RWPE1 (cell line): ENCODE data around the gene EIF2S1.

Source experiments
- CTCF ChIA-PET: fragments of 350-600 bp; sonication (Branson Sonifier 250); formaldehyde crosslinking; extraction: SDS; loops from one replicate; lab custom pipeline; 2021; lab: Yijun Ruan, JAX
- POLR2A ChIA-PET: fragments of 400-600 bp; formaldehyde crosslinking; extraction: SDS; loops from one replicate; lab custom pipeline; 2020; ENCODE audit warnings: antibody characterized with exemption; ENCODE audit not compliant: low non-redundant PET; lab: Yijun Ruan, JAX
- DNase-seq: peaks from one replicate; pipeline ENCODE4 v3.0.0; 2012; ENCODE audit warnings: low spot score
- H3K27ac ChIP-seq: fragments of 450-650 bp; 2 replicates; pipeline ENCODE4 v1.5.1; 2017
- TF ChIP-seq, protein P1 (sequence below): fragments of 450-650 bp; conservative IDR thresholded peaks from 2 replicates; pipeline ENCODE4 v1.5.1; 2017; ENCODE audit warnings: low read depth, mild to moderate bottlenecking

Gene EIF2S1

DNA sequence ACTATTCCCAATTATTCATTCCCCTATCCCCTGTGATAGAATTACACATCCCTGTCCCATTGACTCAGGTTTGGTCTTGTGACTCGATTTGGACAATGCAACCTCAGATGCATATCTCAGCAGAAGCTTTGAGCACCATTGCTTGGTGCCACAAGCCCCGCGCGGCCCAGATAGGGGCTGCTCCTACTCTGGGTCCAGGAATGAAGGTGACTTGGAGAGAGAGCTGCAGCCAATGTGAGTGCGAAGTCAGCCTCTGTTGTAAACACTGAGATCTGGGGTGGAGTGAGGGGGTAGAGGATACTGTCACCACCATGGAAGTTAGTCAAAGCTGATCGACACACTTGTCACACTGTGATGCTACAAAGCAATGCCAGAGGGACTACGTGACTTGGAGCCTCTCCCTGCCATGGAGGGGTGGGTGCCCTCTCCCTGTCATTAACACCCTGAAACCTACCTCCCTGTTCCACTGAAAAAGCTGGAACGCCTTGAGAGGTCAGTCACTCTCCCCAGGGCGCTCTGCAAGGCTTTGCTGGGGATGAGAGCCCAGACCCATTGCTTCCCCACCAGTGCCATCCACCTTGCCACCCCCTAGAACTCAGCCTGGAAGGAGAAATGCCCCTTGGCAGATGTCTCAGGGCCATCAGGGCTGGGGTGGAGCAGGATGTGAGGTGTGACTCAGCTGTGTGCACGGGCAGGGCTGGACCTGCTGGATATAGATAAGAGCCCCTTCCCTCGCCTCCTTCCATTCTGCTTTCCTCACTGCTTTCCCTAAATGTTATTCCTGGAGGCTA, 58.5 kb downstream of the EIF2S1 start:
- ChIA-PET POLR2A (no interaction called here), CTCF (interaction anchor here (0.6 to 2.1 kb wide), 2 partner anchors 153 to 1392 kb away, joined by 3 to 10 read pairs; no protein-coding TSS in a partner anchor)
- peak; percentile 89 for DNase-seq
- H3K27ac ChIP-seq: peak overlapping the region; percentile 90
- TF ChIP-seq, protein P1, sequence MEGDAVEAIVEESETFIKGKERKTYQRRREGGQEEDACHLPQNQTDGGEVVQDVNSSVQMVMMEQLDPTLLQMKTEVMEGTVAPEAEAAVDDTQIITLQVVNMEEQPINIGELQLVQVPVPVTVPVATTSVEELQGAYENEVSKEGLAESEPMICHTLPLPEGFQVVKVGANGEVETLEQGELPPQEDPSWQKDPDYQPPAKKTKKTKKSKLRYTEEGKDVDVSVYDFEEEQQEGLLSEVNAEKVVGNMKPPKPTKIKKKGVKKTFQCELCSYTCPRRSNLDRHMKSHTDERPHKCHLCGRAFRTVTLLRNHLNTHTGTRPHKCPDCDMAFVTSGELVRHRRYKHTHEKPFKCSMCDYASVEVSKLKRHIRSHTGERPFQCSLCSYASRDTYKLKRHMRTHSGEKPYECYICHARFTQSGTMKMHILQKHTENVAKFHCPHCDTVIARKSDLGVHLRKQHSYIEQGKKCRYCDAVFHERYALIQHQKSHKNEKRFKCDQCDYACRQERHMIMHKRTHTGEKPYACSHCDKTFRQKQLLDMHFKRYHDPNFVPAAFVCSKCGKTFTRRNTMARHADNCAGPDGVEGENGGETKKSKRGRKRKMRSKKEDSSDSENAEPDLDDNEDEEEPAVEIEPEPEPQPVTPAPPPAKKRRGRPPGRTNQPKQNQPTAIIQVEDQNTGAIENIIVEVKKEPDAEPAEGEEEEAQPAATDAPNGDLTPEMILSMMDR: no peak

DNA sequence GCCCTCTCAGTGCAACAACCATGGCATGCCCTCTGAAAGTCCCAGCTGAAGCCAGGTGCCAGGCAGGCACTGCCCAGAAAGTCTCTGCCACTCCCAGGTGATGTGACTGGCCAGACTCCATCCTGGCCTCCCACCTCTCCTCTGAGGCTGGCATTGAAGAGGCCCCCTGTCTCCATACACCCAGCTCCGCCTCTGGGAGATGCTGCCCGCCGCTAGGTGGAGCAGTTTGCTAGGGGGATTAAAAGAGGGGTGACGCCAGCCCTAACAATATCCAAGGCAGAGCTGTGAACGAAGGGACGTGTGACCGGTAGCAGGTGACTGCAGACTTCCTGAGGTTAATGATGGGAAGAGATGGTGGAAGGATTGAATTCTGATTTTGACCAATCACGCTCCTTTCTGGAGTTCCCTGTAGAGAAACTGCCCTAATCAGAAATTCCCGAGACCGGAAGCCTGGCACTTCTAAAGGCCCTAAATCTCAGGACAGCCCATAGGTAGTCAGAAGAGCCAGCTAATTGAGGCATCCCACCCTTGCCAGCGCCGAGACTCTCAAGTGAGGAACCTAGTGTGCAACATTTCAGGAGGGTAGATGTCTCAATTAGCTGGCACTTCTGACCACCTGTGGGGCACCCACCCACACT, 60.1 kb downstream of the EIF2S1 start:
- TF ChIP-seq, protein P1: no peak
- ChIA-PET POLR2A (no interaction called here), CTCF (interaction anchor here (0.5 to 2.1 kb wide), 3 partner anchors 9 to 151 kb away, joined by 5 to 10 read pairs (median 5); no protein-coding TSS in a partner anchor)
- peak overlapping the region; percentile 90 for H3K27ac ChIP-seq
- no peak for DNase-seq

DNA sequence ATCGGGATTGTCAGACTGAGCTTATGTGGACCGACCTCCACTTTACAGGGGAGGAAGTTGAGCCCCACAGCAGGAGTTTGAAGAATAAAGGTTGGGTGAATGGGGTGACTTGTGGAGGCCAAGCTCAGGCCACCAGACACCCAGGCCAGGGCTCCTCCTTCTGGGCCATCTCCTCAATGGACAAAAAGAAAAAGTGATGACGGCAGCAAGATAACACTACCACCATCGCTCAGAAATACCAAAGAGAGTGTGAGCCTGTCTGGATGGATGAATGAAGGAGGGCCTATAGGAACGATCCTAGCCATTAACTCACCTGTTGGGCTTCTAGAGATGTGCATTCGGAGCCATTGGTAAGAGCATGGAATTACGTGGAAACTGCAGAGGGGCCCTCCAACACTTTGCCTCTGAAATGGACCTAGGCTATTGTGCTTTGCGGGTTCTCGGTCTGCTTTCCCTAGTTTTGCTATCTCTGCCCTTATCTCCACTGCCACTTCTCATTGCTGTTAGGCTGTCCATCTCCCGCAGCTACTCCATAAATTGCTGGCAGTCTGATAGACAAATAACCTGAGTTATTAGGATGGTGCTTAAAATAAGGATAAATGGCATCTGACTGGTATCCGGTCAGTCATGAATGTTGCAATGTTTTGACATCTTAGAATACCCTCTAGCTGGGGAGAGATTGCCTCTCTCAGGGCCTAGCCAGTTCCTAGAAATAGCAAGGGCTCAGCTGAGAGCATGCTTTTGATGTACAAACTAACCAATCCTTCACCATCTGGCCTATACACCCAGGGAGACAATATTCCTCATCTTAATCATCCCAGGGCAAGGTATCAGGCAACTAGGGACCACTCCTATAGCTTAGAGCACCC, 61.5 kb downstream of the EIF2S1 start:
- TF ChIP-seq, protein P1: no peak
- no peak for DNase-seq
- CTCF ChIA-PET: no interaction called here
- no peak overlapping the region for H3K27ac ChIP-seq
- POLR2A ChIA-PET: no interaction called here

DNA sequence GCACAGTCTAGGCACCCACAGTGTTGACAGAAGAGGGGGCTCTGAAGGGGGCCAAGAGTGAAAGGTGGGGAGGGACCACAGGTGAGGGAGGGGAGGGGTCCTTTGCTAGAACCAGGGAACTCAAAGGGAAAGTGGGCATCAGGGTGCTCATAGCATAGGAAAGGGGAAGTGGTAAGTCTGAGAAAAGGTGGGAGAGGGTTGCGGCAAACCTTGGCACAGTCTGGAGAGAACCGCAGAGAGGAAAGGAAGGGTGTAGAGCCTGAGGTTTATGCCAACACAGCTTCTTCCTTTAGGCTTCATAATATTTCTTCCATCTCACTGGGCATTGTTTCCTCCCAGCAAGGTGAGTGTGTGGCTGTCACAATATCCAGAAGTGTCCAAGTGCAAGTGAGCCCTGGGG, 63.3 kb downstream of the EIF2S1 start:
- ChIA-PET POLR2A (no interaction called here), CTCF (interaction anchor here (0.7 kb wide), 2 partner anchors 11 to 103 kb away, joined by 3 to 5 read pairs; partner anchors contain the start of gene PLEK2)
- H3K27ac ChIP-seq: no peak overlapping the region
- DNase-seq: no peak
- TF ChIP-seq, protein P1: no peak

DNA sequence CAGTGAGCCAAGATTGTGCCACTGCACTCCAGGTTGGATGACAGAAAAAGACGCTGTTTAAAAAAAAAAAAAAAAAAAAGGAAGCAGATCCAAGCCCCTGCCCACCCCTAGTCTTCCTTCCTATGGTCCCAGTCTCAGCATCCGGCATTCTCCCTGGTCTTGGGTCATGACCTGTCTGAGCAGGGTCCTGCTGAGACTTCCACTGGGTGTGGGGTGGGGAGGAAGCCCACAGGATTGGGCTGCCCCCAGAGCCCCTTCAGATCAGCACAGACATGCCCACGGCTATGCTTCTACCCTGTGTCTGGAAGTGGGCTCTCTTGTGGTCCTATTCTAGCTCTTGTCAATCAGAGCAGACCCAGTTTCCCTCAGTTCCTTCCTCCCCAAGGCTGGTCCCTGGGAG, 64.4 kb downstream of the EIF2S1 start:
- H3K27ac ChIP-seq: no peak overlapping the region
- POLR2A ChIA-PET: no interaction called here
- CTCF ChIA-PET: interaction anchor here (1.1 kb wide), 2 partner anchors 147 to 152 kb away, joined by 3 to 4 read pairs; no protein-coding TSS in a partner anchor
- TF ChIP-seq, protein P1: no peak
- DNase-seq: no peak

DNA sequence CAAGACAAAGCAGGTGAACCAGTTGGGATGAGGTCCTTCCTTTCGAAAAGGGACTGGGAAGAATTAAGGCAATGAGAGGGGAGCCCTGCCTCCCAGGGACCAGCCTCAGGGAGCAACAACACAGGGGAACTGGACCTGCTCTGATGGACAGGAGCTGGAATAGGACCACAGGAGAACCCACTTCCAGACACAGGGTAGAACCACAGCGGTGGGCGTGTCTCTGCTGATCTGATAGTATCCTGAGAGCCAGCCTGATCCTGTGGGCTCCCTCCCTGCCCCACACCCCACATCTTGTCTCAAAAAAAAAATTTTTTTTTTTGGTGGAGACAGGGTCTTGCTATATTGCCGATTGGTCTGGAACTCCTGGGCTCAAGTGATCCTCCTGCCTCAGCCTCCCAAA, 65.5 kb downstream of the EIF2S1 start:
- H3K27ac ChIP-seq: no peak overlapping the region
- TF ChIP-seq, protein P1: no peak
- CTCF ChIA-PET: interaction anchor here (0.9 to 1.1 kb wide), 3 partner anchors 101 to 151 kb away, joined by 3 to 4 read pairs (median 3); no protein-coding TSS in a partner anchor
- POLR2A ChIA-PET: no interaction called here
- no peak for DNase-seq
